Transverse colon (tissue), 3 donors: ENCODE data around the gene CRAT.

ENCODE experiments used
- EP300 ChIP-seq: sonication (generic); formaldehyde crosslinking; IDR thresholded peaks from one replicate; pipeline ENCODE4 v1.6.1; 2017; ENCODE audit warnings: antibody characterized with exemption, low read depth
- POLR2A ChIP-seq: fragments of 450-650 bp; IDR thresholded peaks from one replicate; pipeline ENCODE4 v1.6.1; 2016; ENCODE audit warnings: antibody characterized with exemption, mild to moderate bottlenecking, moderate library complexity
- TF ChIP-seq, protein P1 (sequence below), 5 experiments: fragments of 200-600 bp in 3 of 5; fragments of 450-650 bp in 2 of 5; sonication (generic) in 3 of 5; IDR thresholded peaks; 1 replicate in 2 of 5; 2 replicates in 3 of 5; pipeline ENCODE4 v1.5.1; 2016 to 2017; ENCODE audit warnings: antibody characterized with exemption in 5 of 5, inconsistent platforms in 3 of 5, mild to moderate bottlenecking in 2 of 5, moderate library complexity in 1 of 5

DNA sequence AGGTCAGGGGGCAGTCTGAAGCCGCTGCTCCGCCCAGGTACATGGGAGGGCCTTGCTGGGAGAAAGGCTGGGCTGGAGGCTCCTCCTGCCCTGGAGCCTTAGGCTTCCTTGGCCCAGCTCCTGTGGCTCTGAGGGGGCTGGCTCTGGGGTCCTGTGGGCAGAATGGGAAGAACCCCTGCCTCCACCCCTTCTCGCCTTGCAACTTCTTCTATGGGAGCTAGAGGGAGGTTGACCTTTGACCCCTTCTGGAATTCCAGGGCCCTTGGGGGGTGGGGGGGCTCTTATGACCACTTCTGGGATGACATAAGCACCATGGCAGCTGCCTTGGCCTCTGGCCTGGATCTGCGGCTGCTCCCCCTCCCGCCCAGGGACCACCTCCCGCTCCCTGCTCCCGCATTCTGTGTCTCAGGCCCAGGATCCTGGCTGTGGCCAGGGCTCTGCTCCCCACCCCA lies 35.3 kb upstream of the CRAT start:
- TF ChIP-seq, protein P1, sequence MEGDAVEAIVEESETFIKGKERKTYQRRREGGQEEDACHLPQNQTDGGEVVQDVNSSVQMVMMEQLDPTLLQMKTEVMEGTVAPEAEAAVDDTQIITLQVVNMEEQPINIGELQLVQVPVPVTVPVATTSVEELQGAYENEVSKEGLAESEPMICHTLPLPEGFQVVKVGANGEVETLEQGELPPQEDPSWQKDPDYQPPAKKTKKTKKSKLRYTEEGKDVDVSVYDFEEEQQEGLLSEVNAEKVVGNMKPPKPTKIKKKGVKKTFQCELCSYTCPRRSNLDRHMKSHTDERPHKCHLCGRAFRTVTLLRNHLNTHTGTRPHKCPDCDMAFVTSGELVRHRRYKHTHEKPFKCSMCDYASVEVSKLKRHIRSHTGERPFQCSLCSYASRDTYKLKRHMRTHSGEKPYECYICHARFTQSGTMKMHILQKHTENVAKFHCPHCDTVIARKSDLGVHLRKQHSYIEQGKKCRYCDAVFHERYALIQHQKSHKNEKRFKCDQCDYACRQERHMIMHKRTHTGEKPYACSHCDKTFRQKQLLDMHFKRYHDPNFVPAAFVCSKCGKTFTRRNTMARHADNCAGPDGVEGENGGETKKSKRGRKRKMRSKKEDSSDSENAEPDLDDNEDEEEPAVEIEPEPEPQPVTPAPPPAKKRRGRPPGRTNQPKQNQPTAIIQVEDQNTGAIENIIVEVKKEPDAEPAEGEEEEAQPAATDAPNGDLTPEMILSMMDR (IDR thresholded peaks at IDR 0.05): no peak
- no peak for TF ChIP-seq EP300
- no peak for TF ChIP-seq POLR2A
